GM19468 (cell line): Measurements from ENCODE around the gene POLR2A.

Experiments
- ATAC-seq: cut with Tn5 transposase; IDR thresholded peaks from one replicate; pipeline ENCODE4 v1.9.1; 2021; ENCODE audit warnings: mild to moderate bottlenecking, moderate library complexity, moderate number of reproducible peaks; ENCODE audit not compliant: unreplicated experiment; ENCODE audit errors: extremely low read depth

Gene POLR2A

GRCh38 chr17:7544911-7545310 lies 60.7 kb downstream of the POLR2A start:
- no peak for ATAC-seq

GRCh38 chr17:7548585-7549400 lies 64.6 kb downstream of the POLR2A start, which contains the start of gene TNFSF12:
TNFSF12 (plus strand) TSS chr17:7549058; CDS start chr17:7549154, 96 bp downstream.
- ATAC-seq: no peak
